Psoas muscle (tissue), 8 donors: ENCODE results near the gene DTD1. TPM values are rescaled to one million over a fixed set of nuclear protein-coding genes. Genes with fewer than 3 reads are reported as not detected.

ENCODE experiments used
- ATAC-seq, 4 donors: fragments of 200-7000 bp; cut with Tn5 transposase; one replicate each; pipeline ENCODE4 v1.9.1; 2020; ENCODE audit warnings: moderate library complexity in 3 of 4, mild to moderate bottlenecking in 2 of 4
- DNase-seq, 2 donors: peaks; one replicate each; pipeline ENCODE4 v3.0.0-alpha.2; 2020
- H3K27ac ChIP-seq: fragments of 200-600 bp; one replicate; pipeline ENCODE4 v1.8.0; 2022
- H3K27me3 ChIP-seq, 3 donors: fragments of 200-600 bp in 1 of 3; one replicate each; pipeline versions ENCODE4 v1.6.1 to v1.8.0; 2013 to 2022; ENCODE audit warnings: low read length in 2 of 3, mild to moderate bottlenecking in 2 of 3, moderate library complexity in 1 of 3; ENCODE audit not compliant: insufficient read depth in 3 of 3
- H3K36me3 ChIP-seq, 2 donors: fragments of 200-600 bp in 1 of 2; one replicate each; pipeline versions ENCODE4 v1.6.1 to v1.8.0; 2013 to 2022; ENCODE audit warnings: low read depth in 1 of 2, mild to moderate bottlenecking in 1 of 2, moderate library complexity in 1 of 2; ENCODE audit not compliant: insufficient read depth in 1 of 2
- H3K4me1 ChIP-seq: fragments of 200-600 bp; one replicate; pipeline ENCODE4 v1.8.0; 2022
- H3K4me3 ChIP-seq: fragments of 200-600 bp; one replicate; pipeline ENCODE4 v1.8.0; 2022; ENCODE audit warnings: mild to moderate bottlenecking
- H3K9me3 ChIP-seq: fragments of 200-600 bp; one replicate; pipeline ENCODE4 v1.8.0; 2022
- CTCF ChIP-seq: fragments of 200-600 bp; IDR thresholded peaks from one replicate; pipeline ENCODE4 v1.8.0; 2022; ENCODE audit warnings: antibody characterized with exemption
- WGBS, 3 donors: extraction: QIAGEN DNeasy Blood & Tissue Kit; methylation state at CpG; one replicate each; pipeline versions ENCODE4 v1.1.6 to v1.1.7; 2013; 5-methylcytosine and 5-hydroxymethylcytosine counted together
- intact Hi-C, 2 donors: fragments of 100-400 bp; cut with DNase I; formaldehyde crosslinking; loops; one replicate each; pipeline versions ENCODE4 v1.11.0 to v1.14.2; 2022
- polyA plus RNA-seq, 3 donors: library from polyadenylated mRNA; stranded (reverse); fragments of 200-250 nt; gene quantifications; one replicate each; pipeline ENCODE4 v1.2.3, GENCODE V29; 2013
- total RNA-seq, 4 donors: library from RNA; stranded (reverse); fragmentation: NEBNext Ultra II Directional in 2 of 4; extraction: Animal tissue kit (Norgen Biotek cat#: 25700) in 2 of 4; gene quantifications; one replicate each; pipeline versions ENCODE4 v1.2.1 to v1.2.4, GENCODE V29; 2021 to 2023
- donor health status: healthy with polysubstance abuse.
- donor health status: DM: no; HTN: no; CAD: no; lungs with moderate emphysema.
- donor health status: Bipolar disorder and iron deficiency.
- donor health status: healthy.
- donor health status: DM: yes; HTN: yes; CAD: no.
- donor health status: DM: no; HTN: no; CAD: no.
- donor health status: DM: no; HTN: no; CAD: no.
- donor health status: DM: yes; HTN: yes; CAD: no.

Gene DTD1
- total and polyA plus RNA-seq, 7 donors = 12.4 to 20.7 (median 18.2) TPM

- WGBS, 3 donors = 94 to 96% (median 94%) methylated on average over 11 of the region's 11 CpGs
- ATAC-seq = no peak
- Histone ChIP-seq H3K36me3 (peaks cover 0 to 12% of the 10 kb centered on the region in 2 donors), H3K27ac (no peak overlapping the region), H3K27me3 (no peaks in the 10 kb centered on the region), H3K4me3 (no peak overlapping the region), H3K4me1 (no peaks in the 10 kb centered on the region), H3K9me3 (no peaks in the 10 kb centered on the region)
- TF ChIP-seq CTCF = no peak
- intact Hi-C loops = no loop called here
- no peak for DNase-seq
Measured at GRCh38 chr20:18743665-18744440, 156.0 kb downstream of the DTD1 start.

GRCh38 chr20:18747090-18747489 is 159.2 kb downstream of the DTD1 start:
- Histone ChIP-seq H3K27ac (no peak overlapping the region), H3K36me3 (peaks cover 0 to 12% of the 10 kb centered on the region in 2 donors), H3K27me3 (no peaks in the 10 kb centered on the region), H3K9me3 (no peaks in the 10 kb centered on the region), H3K4me3 (no peak overlapping the region), H3K4me1 (no peaks in the 10 kb centered on the region)
- ATAC-seq (no peak), DNase-seq (no peak)
- no peak for TF ChIP-seq CTCF
- WGBS, 3 donors = 77 to 86% (median 78%) methylated on average over 5 of the region's 5 CpGs
- intact Hi-C loops = no loop called here

- H3K4me3 ChIP-seq = no peak overlapping the region
- ATAC-seq (no peak), DNase-seq (no peak)
- WGBS, 3 donors = 61 to 67% (median 64%) methylated on average over 5 of the region's 5 CpGs
- intact Hi-C loops = no loop called here
- H3K27ac ChIP-seq = no peak overlapping the region
- no peaks in the 10 kb centered on the region for H3K4me1 ChIP-seq
- no peaks in the 10 kb centered on the region for H3K9me3 ChIP-seq
- H3K36me3 ChIP-seq = peaks cover 0 to 12% of the 10 kb centered on the region in 2 donors
- TF ChIP-seq CTCF = no peak
- H3K27me3 ChIP-seq = no peaks in the 10 kb centered on the region
Measured at GRCh38 chr20:18748987-18749386, 161.1 kb downstream of the DTD1 start.

GRCh38 chr20:18749528-18749927 is 161.7 kb downstream of the DTD1 start:
- no peak overlapping the region for H3K4me3 ChIP-seq
- no peaks in the 10 kb centered on the region for H3K4me1 ChIP-seq
- 94 to 95% (median 94%) methylated on average over 7 of the region's 7 CpGs for WGBS, 3 donors
- no peak for ATAC-seq
- H3K27ac ChIP-seq = no peak overlapping the region
- TF ChIP-seq CTCF = no peak
- intact Hi-C loops = no loop called here
- no peak for DNase-seq
- no peaks in the 10 kb centered on the region for H3K27me3 ChIP-seq
- H3K36me3 ChIP-seq = peaks cover 0 to 7% of the 10 kb centered on the region in 2 donors
- no peaks in the 10 kb centered on the region for H3K9me3 ChIP-seq

- 22 to 65% (median 65%) methylated on average over 1 of the region's 1 CpG for WGBS, 3 donors
Measured at GRCh38 chr20:18750735-18751134, 162.9 kb downstream of the DTD1 start.

More at GRCh38 chr20:18750735-18751134, 162.9 kb downstream of the DTD1 start:
- no peak for DNase-seq
- TF ChIP-seq CTCF = no peak
- Histone ChIP-seq H3K27ac (no peak overlapping the region), H3K27me3 (no peaks in the 10 kb centered on the region), H3K4me1 (no peaks in the 10 kb centered on the region), H3K36me3 (no peaks in the 10 kb centered on the region), H3K9me3 (no peaks in the 10 kb centered on the region), H3K4me3 (no peak overlapping the region)
- intact Hi-C loops = no loop called here
- ATAC-seq = no peak
